ENCODE results near the gene GTF3C1. TPM values are rescaled to one million over a fixed set of nuclear protein-coding genes. Genes with fewer than 3 reads are reported as not detected.

Gene GTF3C1
- total and polyA plus RNA-seq, 2 donors (not counting 1 experiment from before 2014, with no cell fraction given): 31.2 to 49.6 TPM

DNA sequence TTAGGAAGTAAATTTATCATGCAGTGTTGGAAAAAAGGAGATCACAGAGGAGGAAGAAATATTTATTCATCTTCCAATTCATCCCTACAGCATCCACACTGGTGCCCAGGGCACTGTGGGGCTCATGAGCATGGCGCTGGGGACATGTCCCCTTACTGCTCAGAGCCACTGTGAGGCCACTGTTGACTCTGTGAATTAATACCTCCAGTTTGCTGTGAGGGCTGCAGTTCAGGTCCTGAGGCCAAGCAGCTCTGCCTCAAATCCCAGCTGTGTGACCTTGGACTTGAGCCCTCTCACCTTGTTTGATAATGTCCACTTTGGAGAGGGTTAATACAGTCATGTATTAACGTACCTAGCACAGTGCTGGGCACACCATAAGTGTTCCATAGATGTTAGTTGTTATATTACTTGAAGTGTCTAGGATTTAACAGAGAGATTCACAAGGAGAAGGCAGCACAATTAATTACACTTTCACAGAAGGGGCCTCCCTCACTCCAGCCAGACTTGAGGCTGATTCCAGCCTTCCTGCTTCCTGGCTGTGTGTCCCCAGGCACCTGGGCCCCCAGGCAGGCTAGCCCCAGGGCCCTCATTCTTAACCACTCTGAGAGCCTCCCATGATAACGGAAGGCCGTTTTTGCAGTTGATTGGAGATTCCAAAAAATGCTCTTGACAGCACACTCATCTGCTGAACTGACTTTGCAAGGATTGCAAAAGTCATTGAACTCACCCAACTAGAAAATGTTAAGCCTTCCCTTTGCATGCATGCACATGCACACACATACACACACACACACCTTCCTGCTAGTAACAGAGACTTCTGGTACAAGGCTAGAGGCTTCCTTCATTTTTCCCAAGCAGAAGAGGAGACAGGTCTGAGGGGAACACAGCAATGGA lies 29.6 kb upstream of the GTF3C1 start:
- ChIA-PET CTCF (no interaction called here), POLR2A (no interaction called here)
- no peak for ATAC-seq (ENCODE audit: low read depth)
- Histone ChIP-seq H3K79me2 (ENCODE audit: control insufficient read depth, insufficient read depth, low read length) (no peaks in the 10 kb centered on the region), H4K20me1 (ENCODE audit: control insufficient read depth, insufficient read depth, low read length, poor library complexity, severe bottlenecking) (no peaks in the 10 kb centered on the region), H3K36me3 (replicated peaks in 1 of 2; ENCODE audit: control extremely low read depth in 1 of 2, control insufficient read depth in 1 of 2, extremely low read depth in 1 of 2, insufficient read depth in 2 of 2, low read length in 1 of 2) (peaks cover 0 to 12% of the 10 kb centered on the region in 2 experiments), H3K4me3 (ENCODE audit: control extremely low read depth in 1 of 5, extremely low read depth in 1 of 5, insufficient read depth in 1 of 5, low read depth in 2 of 5, low read length in 4 of 5) (no peak overlapping the region), H3K27ac (ENCODE audit: low read length in 2 of 2) (no peak overlapping the region), H3K4me2 (replicated peaks; ENCODE audit: low read depth, low read length, poor library complexity, severe bottlenecking) (no peak overlapping the region), H3K9me3 (ENCODE audit: control extremely low read depth in 1 of 3, control insufficient read depth in 2 of 3, insufficient read depth in 1 of 3, low read length in 2 of 3) (peaks cover 0 to 5% (median 0%) of the 10 kb centered on the region in 3 donors), H3K9ac (ENCODE audit: low read length) (no peak overlapping the region), H3K27me3 (replicated peaks in 1 of 4; ENCODE audit: control extremely low read depth in 1 of 4, control insufficient read depth in 3 of 4, insufficient read depth in 4 of 4, low read length in 3 of 4) (no peaks in the 10 kb centered on the region), H2AFZ (ENCODE audit: insufficient read depth, low read depth, low read length, poor library complexity, severe bottlenecking) (no peak overlapping the region), H3K4me1 (ENCODE audit: control insufficient read depth in 2 of 2, insufficient read depth in 2 of 2, low read length in 2 of 2) (no peaks in the 10 kb centered on the region)
- Mint-ChIP-seq H3K27ac (no peak overlapping the region), H3K27me3 (no peaks in the 10 kb centered on the region), H3K4me3 (no peak overlapping the region), H3K4me1 (no peaks in the 10 kb centered on the region), H3K9me3 (ENCODE audit: insufficient read depth) (no peaks in the 10 kb centered on the region)
- DNase-seq: no peak
- WGBS (ENCODE audit: insufficient coverage): 95% methylated on average over 3 of the region's 4 CpGs
- intact Hi-C loops (cut with micrococcal nuclease): no loop called here
- TF ChIP-seq EZH2 (IDR thresholded peaks at IDR 0.05; ENCODE audit: borderline replicate concordance, insufficient read depth, low read depth, low read length, poor library complexity, severe bottlenecking): no peak
- TF ChIP-seq, protein P1, sequence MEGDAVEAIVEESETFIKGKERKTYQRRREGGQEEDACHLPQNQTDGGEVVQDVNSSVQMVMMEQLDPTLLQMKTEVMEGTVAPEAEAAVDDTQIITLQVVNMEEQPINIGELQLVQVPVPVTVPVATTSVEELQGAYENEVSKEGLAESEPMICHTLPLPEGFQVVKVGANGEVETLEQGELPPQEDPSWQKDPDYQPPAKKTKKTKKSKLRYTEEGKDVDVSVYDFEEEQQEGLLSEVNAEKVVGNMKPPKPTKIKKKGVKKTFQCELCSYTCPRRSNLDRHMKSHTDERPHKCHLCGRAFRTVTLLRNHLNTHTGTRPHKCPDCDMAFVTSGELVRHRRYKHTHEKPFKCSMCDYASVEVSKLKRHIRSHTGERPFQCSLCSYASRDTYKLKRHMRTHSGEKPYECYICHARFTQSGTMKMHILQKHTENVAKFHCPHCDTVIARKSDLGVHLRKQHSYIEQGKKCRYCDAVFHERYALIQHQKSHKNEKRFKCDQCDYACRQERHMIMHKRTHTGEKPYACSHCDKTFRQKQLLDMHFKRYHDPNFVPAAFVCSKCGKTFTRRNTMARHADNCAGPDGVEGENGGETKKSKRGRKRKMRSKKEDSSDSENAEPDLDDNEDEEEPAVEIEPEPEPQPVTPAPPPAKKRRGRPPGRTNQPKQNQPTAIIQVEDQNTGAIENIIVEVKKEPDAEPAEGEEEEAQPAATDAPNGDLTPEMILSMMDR (IDR thresholded peaks at IDR 0.05): no peak

DNA sequence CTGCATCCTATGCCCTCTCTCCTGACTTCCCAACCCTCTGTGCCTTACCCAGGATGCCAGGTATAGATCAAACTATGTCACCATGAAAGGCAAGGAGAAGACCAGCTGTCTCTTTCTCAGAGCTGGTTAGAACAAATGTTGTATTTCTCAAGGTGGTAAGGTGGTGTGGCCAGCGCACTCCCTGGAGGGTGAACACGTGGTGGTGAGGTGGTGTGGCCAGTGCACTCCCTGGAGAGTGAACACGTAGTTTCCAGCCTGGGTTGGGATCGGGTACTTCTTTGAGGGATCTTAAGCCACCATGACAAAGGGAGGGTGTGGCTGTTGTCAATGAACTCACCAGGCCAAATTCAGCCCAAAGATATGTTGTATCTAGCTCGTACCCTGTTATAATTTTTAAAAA lies 27.0 kb upstream of the GTF3C1 start:
- Histone ChIP-seq H3K9me3 (ENCODE audit: control extremely low read depth in 1 of 3, control insufficient read depth in 2 of 3, insufficient read depth in 1 of 3, low read length in 2 of 3) (no peaks in the 10 kb centered on the region), H3K4me3 (ENCODE audit: control extremely low read depth in 1 of 5, extremely low read depth in 1 of 5, insufficient read depth in 1 of 5, low read depth in 2 of 5, low read length in 4 of 5) (no peak overlapping the region), H3K4me2 (replicated peaks; ENCODE audit: low read depth, low read length, poor library complexity, severe bottlenecking) (no peak overlapping the region), H3K79me2 (ENCODE audit: control insufficient read depth, insufficient read depth, low read length) (no peaks in the 10 kb centered on the region), H3K27ac (ENCODE audit: low read length in 2 of 2) (no peak overlapping the region), H3K4me1 (ENCODE audit: control insufficient read depth in 2 of 2, insufficient read depth in 2 of 2, low read length in 2 of 2) (no peaks in the 10 kb centered on the region), H2AFZ (ENCODE audit: insufficient read depth, low read depth, low read length, poor library complexity, severe bottlenecking) (no peak overlapping the region), H3K9ac (ENCODE audit: low read length) (no peak overlapping the region), H4K20me1 (ENCODE audit: control insufficient read depth, insufficient read depth, low read length, poor library complexity, severe bottlenecking) (no peaks in the 10 kb centered on the region), H3K36me3 (replicated peaks in 1 of 2; ENCODE audit: control extremely low read depth in 1 of 2, control insufficient read depth in 1 of 2, extremely low read depth in 1 of 2, insufficient read depth in 2 of 2, low read length in 1 of 2) (peaks cover 0 to 5% of the 10 kb centered on the region in 2 experiments), H3K27me3 (replicated peaks in 1 of 4; ENCODE audit: control extremely low read depth in 1 of 4, control insufficient read depth in 3 of 4, insufficient read depth in 4 of 4, low read length in 3 of 4) (no peaks in the 10 kb centered on the region)
- ATAC-seq (ENCODE audit: low read depth) (no peak), DNase-seq (no peak)
- Mint-ChIP-seq H3K9me3 (ENCODE audit: insufficient read depth) (no peaks in the 10 kb centered on the region), H3K4me1 (no peaks in the 10 kb centered on the region), H3K27ac (no peak overlapping the region), H3K27me3 (no peaks in the 10 kb centered on the region), H3K4me3 (no peak overlapping the region)
- CTCF ChIA-PET: no interaction called here
- POLR2A ChIA-PET: no interaction called here
- TF ChIP-seq EZH2 (IDR thresholded peaks at IDR 0.05; ENCODE audit: borderline replicate concordance, insufficient read depth, low read depth, low read length, poor library complexity, severe bottlenecking): no peak
- TF ChIP-seq, protein P1 (IDR thresholded peaks at IDR 0.05): no peak
- 54% methylated on average over 3 of the region's 5 CpGs for WGBS (ENCODE audit: insufficient coverage)
- intact Hi-C loops (cut with micrococcal nuclease): no loop called here
